HG03103 (cell line): ENCODE data around the gene PRKX.
"Not testable (repeated sequence)": the region's sequence is repeated elsewhere in the genome, so short reads cannot be mapped to it uniquely, and the experiment has no call there.

Experiments
- ATAC-seq: cut with Tn5 transposase; IDR thresholded peaks from one replicate; pipeline ENCODE4 v1.9.1; 2021; ENCODE audit warnings: low read depth; ENCODE audit not compliant: unreplicated experiment

Gene PRKX

GRCh38 chrX:3713225-3713936 is at the start of gene PRKX:
Gene PRKX (minus strand): TSS chrX:3713649. CDS start chrX:3713253, 396 bp downstream.
- peak; percentile 73 for ATAC-seq

- ATAC-seq: no peak
Observed at GRCh38 chrX:3763111-3763510, 49.7 kb upstream of the PRKX start.

DNA sequence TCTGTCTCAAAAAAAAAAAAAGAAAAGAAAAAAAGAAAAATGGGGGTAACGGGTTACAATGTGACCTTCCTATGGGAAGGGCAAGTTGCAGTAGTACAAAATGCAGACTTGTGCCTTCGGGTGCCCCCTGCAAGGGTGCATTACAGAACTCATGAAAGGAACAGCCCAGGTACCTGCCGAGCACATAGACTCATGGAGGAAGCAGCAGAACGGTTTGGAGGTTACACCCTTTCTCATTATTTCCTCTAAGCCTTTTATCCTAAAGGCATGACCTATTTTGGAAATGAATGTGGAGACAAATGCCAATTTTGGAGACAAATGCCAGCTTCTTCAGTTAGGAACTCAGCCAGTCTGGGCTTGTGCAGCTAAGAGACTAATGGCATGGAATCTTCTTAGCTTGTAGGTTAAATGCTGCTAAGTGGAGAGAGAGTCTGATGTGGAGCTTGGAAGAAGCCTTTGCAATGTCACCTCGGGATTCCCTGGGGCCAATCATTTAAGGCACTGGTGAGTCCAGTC is 44.1 kb upstream of the PRKX start:
- ATAC-seq: no peak

DNA sequence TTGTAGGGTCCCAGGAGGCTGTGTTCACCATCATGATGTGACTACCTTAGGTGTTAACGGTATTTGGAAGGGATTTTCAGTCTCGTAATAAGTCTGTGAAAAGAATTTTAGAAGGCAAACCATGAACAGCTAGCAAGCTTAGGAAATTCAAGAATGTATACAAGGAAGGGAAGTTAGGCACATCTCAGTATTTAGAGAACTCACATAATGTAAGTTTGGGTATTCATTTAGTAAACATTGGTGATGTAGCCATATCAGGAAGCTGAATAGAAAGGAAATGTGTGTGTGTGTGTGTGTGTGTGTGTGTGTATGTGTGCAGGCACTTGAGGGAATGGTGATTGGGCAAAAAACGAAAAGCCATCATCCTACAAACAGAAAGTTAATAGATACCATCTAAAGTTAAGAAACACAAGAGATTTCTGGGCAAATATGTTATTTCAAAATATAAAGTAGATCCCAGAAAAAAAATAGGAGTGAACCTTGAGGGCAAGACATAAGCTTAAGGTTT is 34.7 kb upstream of the PRKX start:
- no peak for ATAC-seq

DNA sequence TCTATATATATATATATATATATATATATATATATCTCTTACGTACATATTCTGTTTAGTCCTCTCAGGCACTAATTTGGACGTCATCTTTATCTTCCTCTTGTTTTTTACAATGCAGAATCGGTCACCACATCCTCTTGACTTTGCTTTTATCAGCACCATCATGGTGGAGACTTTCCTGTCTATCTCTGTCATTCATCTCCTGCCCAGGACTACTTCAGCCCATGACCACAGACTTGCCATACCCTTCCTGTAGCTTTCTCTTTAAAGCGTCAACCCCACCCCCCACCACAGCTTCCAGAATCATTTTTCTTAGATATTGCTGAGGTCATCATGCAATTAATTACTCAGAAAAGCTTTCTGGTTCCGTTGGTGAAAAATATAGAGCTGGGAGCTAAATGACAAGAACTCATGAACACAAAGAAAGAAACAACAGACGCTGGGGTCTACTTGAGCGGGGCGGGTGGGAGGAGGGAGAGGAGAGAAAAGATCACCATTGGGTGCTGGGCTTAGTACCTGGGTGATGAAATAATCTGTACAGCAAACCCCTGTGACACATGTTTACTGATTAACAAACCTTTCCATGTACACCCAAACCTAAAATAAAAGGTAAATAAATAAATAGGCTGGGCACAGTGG is 30.5 kb upstream of the PRKX start:
- ATAC-seq: no peak

- ATAC-seq: not testable (repeated sequence)
Observed at GRCh38 chrX:3740946-3741345, 27.5 kb upstream of the PRKX start.

- ATAC-seq: no peak
Observed at GRCh38 chrX:3738509-3738908, 25.1 kb upstream of the PRKX start.

DNA sequence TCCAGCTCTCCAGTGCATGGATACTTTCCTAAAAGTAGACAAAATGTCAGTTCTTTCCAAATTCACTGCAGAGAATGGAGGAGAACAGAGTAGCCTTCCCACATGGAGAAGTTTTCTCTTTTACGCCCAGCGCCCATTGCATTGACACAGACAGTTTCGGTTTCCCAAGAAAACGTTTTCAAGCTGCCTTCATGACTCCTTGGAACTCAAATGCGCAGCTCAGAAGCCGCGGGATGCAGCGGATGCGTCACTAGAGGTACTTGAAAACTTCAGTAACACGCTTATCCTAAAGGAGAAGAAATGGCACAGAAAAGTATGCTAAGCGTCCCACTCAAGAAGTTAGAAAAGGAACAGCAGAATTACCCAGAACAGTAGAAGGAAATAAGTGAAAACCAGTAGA is 23.1 kb upstream of the PRKX start:
- not testable (repeated sequence) for ATAC-seq

GRCh38 chrX:3735891-3736290 is 22.4 kb upstream of the PRKX start:
- not testable (repeated sequence) for ATAC-seq

- not testable (repeated sequence) for ATAC-seq
Observed at GRCh38 chrX:3734456-3734855, 21.0 kb upstream of the PRKX start.

DNA sequence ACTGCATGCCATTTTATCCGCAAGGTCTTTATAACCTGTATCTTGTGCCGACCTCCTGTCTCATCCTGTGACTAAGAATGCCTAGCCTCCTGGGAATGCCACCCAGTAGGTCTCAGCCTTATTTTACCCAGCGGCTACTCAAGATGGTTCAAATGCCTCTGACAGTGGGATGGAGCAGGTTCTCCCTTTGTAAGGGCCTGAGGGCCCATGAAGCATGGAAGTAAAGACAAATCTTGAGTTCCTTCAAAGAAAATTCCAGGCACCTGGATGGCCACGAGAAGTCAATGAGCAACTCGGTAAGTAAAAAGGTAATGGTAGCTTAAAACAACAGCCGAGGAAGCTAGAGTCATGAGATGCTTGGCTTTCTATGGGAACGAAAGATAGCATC is 19.6 kb upstream of the PRKX start:
- ATAC-seq: no peak

DNA sequence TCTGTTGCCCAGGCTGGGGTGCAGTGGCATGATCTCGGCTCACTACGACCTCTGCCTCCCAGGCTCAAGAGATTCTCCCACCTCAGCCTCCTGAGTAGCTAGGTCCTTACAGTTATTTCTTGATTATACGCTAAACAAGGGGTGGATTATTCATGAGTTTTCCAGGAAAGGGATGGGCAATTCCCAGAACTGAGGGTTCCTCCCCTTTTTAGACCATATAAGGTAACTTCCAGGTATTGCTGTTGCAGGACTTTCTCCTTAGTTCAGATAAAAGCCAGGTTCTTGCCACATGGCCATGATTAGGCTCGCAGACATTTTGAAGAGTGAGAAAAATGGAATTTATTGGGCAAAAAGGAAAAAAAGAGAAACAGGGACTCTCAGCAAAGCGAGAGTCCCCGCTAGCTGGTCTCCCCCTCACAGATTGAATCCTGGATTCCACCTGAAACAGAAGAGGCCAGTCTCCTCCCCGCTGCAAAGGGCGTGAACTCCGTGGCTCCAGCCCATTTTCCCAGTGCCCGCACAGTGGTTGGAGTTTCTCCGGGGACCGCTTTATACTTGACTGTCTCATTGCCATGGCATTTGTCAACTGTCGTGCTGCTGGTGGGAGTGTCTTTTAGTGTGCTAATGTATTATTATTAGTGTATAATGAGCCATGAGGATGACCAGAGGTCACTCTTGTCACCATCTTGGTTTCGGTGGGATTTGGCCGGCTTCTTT is 19.0 kb upstream of the PRKX start:
- not testable (repeated sequence) for ATAC-seq

DNA sequence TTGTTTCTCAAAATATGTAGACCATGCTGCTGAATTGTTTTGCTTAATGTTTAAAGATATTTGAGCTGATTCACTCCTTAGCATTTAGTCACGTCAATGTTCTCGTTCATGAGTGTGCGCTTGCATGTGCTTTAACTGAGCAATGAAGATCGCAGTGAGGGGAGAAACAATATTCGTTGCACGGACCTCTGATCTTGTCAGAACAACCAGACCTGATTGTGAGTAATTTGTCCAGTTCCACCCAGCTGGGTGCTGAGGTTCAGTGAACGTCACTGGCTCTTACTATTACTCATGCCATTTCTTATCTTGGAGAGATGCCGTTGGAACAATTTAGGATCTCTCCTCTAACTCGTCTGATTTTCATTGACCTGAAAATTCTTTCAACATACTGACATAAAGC is 15.0 kb upstream of the PRKX start:
- no peak for ATAC-seq

DNA sequence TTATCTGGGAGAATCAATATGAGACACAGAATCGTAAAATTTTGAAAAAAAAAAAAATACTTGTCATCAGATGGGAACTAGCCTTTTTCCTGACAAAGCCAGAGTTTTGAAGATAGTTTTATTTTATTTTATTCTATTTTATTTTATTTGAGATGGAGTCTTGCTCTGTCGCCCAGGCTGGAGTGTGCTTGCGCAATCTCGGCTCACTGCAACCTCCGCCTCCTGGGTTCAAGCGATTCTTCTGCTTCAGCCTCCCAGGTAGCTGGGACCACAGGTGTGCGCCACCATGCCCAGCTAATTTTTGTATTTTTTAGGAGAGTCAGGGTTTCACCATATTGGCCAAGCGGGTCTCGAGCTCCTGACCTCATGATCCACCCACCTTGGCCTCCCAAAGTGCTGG is 10.0 kb upstream of the PRKX start:
- not testable (repeated sequence) for ATAC-seq

- ATAC-seq: no peak
Observed at GRCh38 chrX:3717742-3718420, 4.4 kb upstream of the PRKX start.

DNA sequence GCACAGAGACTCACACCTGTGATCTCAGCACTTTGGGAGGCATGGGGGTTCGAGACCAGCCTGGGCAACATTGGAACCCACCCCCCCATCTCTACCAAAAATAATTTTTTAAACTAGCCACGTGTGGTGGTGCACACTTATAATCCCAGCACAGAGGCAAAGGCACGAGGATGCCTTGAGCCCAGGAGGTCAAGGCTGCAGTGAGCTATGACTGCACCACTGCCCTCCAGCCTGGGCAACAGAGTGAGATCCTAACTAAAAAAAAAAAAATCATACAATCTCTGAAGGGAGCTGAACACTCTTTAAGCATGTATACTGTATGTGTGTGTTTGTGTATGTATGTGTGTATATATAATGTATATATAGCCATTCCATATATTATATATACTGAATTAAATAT is 2.5 kb upstream of the PRKX start:
- no peak for ATAC-seq

DNA sequence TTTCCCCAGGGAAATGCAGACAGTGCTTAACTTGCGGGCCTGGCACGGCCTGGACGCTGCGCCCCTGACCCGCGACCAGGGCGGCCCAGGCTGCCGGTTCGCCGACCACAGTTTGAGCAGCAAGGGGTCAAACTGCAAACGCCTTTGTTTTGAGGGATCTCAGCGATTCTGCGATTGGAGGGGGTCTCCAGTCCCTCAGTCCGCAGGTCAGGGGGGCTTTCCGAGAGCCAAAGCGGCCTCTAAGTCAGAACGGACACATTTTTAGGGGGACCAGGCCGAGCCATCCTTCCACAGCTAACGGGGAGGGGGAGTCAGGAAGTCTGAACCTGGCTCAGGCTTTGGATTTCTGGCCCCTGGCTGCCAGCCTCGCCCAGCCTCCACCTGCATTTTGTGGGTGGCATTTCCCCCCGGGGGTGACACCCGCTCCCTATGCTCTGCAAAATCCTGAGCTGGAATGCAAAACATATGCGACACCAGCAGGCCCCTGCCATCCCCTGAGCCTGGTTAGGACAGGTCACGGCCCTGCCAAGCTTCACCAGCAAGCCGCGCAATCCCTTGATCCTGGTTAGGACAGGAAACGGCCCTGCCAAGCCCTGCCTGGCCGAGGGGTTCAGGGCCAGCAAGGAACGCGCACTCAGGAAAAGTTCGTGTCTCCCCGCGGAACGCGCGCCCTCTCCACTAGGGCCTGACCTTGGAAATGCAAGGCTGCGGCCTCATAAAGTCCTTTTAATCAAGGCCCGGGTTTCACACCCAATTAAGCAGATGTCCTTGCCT is 1.4 kb upstream of the PRKX start:
- not testable (repeated sequence) for ATAC-seq

GRCh38 chrX:3713937-3714434 is 537 bp upstream of the PRKX start:
- ATAC-seq: no peak

DNA sequence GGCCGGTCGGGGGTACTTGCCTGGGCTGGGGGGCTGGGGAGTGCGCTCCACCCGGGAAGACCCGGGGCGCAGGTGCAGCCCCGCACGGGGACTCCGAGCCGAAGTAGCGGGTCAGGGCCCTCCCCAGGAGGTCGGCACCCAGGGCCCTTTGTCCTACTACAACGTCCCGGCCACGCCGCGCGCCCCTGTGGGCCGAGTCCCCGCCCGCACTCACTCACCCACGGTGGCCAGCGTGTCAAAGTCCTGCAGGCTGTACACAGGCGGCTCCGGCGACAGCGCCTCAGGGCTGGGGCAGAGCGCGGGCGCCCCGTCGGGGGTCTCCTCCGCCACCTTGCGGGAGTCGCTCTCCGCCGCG is 602 bp downstream of the PRKX start:
- ATAC-seq: peak; percentile 7
